GM23248 (cell line): ENCODE data around the gene MROH7. TPM values are rescaled to one million over a fixed set of nuclear protein-coding genes. Genes with fewer than 3 reads are reported as not detected.

ENCODE experiments used
- DNase-seq: peaks from one replicate; pipeline ENCODE4 v3.0.0-alpha.2; 2015
- H2AFZ ChIP-seq: fragments of 200-600 bp; sonication (generic); 2 replicates; pipeline ENCODE4 v1.6.1; 2016; ENCODE audit warnings: antibody characterized with exemption
- H3F3A ChIP-seq: fragments of 200-600 bp; sonication (generic); 2 replicates; pipeline ENCODE4 v1.6.1; 2016; ENCODE audit warnings: mild to moderate bottlenecking, antibody characterized with exemption, mixed run types; ENCODE audit not compliant: insufficient read depth
- H3K27ac ChIP-seq: fragments of 200-600 bp; sonication (generic); 2 replicates; pipeline ENCODE4 v1.5.1; 2016; ENCODE audit warnings: mild to moderate bottlenecking
- H3K27me3 ChIP-seq: fragments of 200-600 bp; sonication (generic); replicated peaks from 2 replicates; pipeline ENCODE4 v1.6.1; 2016; ENCODE audit warnings: mild to moderate bottlenecking; ENCODE audit not compliant: insufficient read depth
- H3K36me3 ChIP-seq: fragments of 200-600 bp; sonication (generic); 2 replicates; pipeline ENCODE4 v1.6.1; 2016; ENCODE audit warnings: low read depth, mild to moderate bottlenecking
- H3K4me1 ChIP-seq: fragments of 200-600 bp; sonication (generic); 2 replicates; pipeline ENCODE4 v1.6.1; 2016; ENCODE audit warnings: mild to moderate bottlenecking; ENCODE audit not compliant: insufficient read depth
- H3K4me2 ChIP-seq: fragments of 200-600 bp; sonication (generic); one replicate; pipeline ENCODE4 v1.6.1; 2016; ENCODE audit warnings: mild to moderate bottlenecking; ENCODE audit not compliant: unreplicated experiment
- H3K4me3 ChIP-seq: fragments of 200-600 bp; sonication (generic); 2 replicates; pipeline ENCODE4 v1.5.1; 2016; ENCODE audit warnings: mild to moderate bottlenecking
- H3K79me2 ChIP-seq: fragments of 200-600 bp; sonication (generic); 2 replicates; pipeline ENCODE4 v1.6.1; 2016; ENCODE audit warnings: mild to moderate bottlenecking; ENCODE audit not compliant: insufficient read depth
- H3K9ac ChIP-seq: fragments of 200-600 bp; sonication (generic); 2 replicates; pipeline ENCODE4 v1.6.1; 2016; ENCODE audit warnings: mild to moderate bottlenecking
- H3K9me2 ChIP-seq: fragments of 200-600 bp; sonication (generic); 2 replicates; pipeline ENCODE4 v1.6.1; 2016; ENCODE audit warnings: mixed run types, mild to moderate bottlenecking, moderate library complexity; ENCODE audit not compliant: insufficient read depth
- H3K9me3 ChIP-seq: fragments of 200-600 bp; sonication (generic); one replicate; pipeline ENCODE4 v1.6.1; 2017; ENCODE audit warnings: low read depth
- H4K20me1 ChIP-seq: fragments of 200-600 bp; sonication (generic); 2 replicates; pipeline ENCODE4 v1.6.0; 2016; ENCODE audit not compliant: insufficient read depth
- EZH2 ChIP-seq: fragments of 200-600 bp; sonication (generic); IDR thresholded peaks from 2 replicates; pipeline ENCODE4 v1.6.1; 2018; ENCODE audit warnings: antibody characterized with exemption, mild to moderate bottlenecking; ENCODE audit not compliant: insufficient read depth, poor library complexity, severe bottlenecking
- EZH2phosphoT487 ChIP-seq: fragments of 200-600 bp; sonication (generic); IDR thresholded peaks from 2 replicates; pipeline ENCODE4 v1.6.1; 2018; ENCODE audit warnings: antibody characterized with exemption, moderate library complexity, mild to moderate bottlenecking, low read depth; ENCODE audit not compliant: insufficient read depth
- WGBS, 2 experiments: methylation state at CpG; one replicate each; pipeline ENCODE4 v1.1.6; 2015 to 2017; ENCODE audit warnings: low lambda C conversion rate in 2 of 2, low coverage in 1 of 2; ENCODE audit errors: missing lambda C conversion rate in 2 of 2; 5-methylcytosine and 5-hydroxymethylcytosine counted together
- in situ Hi-C: fragments of 300-500 bp; cut with MboI; formaldehyde crosslinking; loops from 2 replicates; pipeline ENCODE4 v1.15.0; 2020
- polyA plus RNA-seq: library from polyadenylated mRNA; unstranded; fragments of >200 nt; fragmentation: Nextera tagmentation; extraction: Ambion mirVana; gene quantifications from 2 replicates; pipeline ENCODE4 v1.2.1, GENCODE V29; 2016
- total RNA-seq: library from RNA; depleted of rRNA; stranded (reverse); fragments of >200 nt; shearing (Covaris generic); gene quantifications from 2 replicates; pipeline ENCODE4 v1.2.3, GENCODE V29; 2014

Gene MROH7
- total and polyA plus RNA-seq, 2 experiments from 2014 or later = 0.13 to 0.65 TPM

- Histone ChIP-seq H3K9me3 (no peaks in the 10 kb centered on the region), H3K4me3 (no peak overlapping the region), H3K79me2 (no peaks in the 10 kb centered on the region), H3K27me3 (peaks cover 2% of the 10 kb centered on the region; the same call in 1 of the 2 replicates), H2AFZ (no peak overlapping the region), H3K4me1 (no peaks in the 10 kb centered on the region), H3F3A (no peaks in the 10 kb centered on the region), H3K4me2 (no peak overlapping the region), H3K27ac (no peak overlapping the region), H3K9ac (no peak overlapping the region), H4K20me1 (no peaks in the 10 kb centered on the region), H3K36me3 (no peaks in the 10 kb centered on the region), H3K9me2 (no peaks in the 10 kb centered on the region)
- in situ Hi-C loops = no loop called here
- no peak for DNase-seq
- TF ChIP-seq EZH2 (no peak), EZH2phosphoT487 (no peak)
- WGBS, 2 experiments = 68 to 69% methylated on average over 11 of the region's 11 CpGs
Measured at GRCh38 chr1:54701996-54702395, 60.4 kb downstream of the MROH7 start.

- 82 to 87% methylated on average over 10 of the region's 10 CpGs for WGBS, 2 experiments
- Histone ChIP-seq H2AFZ (no peak overlapping the region), H3K36me3 (no peaks in the 10 kb centered on the region), H3K79me2 (no peaks in the 10 kb centered on the region), H4K20me1 (no peaks in the 10 kb centered on the region), H3K4me2 (no peak overlapping the region), H3F3A (no peaks in the 10 kb centered on the region), H3K9me3 (no peaks in the 10 kb centered on the region), H3K27me3 (peaks cover 2% of the 10 kb centered on the region; the same call in 1 of the 2 replicates), H3K9me2 (no peaks in the 10 kb centered on the region), H3K4me3 (no peak overlapping the region), H3K27ac (no peak overlapping the region), H3K4me1 (no peaks in the 10 kb centered on the region), H3K9ac (no peak overlapping the region)
- no peak for DNase-seq
- in situ Hi-C loops = no loop called here
- TF ChIP-seq EZH2 (no peak), EZH2phosphoT487 (no peak)
Measured at GRCh38 chr1:54703471-54703870, 61.9 kb downstream of the MROH7 start.

- no peaks in the 10 kb centered on the region for H3K4me1 ChIP-seq
- no peak overlapping the region for H3K4me3 ChIP-seq
- no peaks in the 10 kb centered on the region for H3K9me2 ChIP-seq
- H3K27ac ChIP-seq = no peak overlapping the region
- H3K9me3 ChIP-seq = no peaks in the 10 kb centered on the region
- no peaks in the 10 kb centered on the region for H3K79me2 ChIP-seq
- TF ChIP-seq EZH2phosphoT487 = no peak
- no peak for TF ChIP-seq EZH2
- no peak overlapping the region for H3K9ac ChIP-seq
- DNase-seq = peak; percentile 24
- no peak overlapping the region for H2AFZ ChIP-seq
- H3K4me2 ChIP-seq = no peak overlapping the region
- H4K20me1 ChIP-seq = no peaks in the 10 kb centered on the region
- peaks cover 2% of the 10 kb centered on the region; the same call in 1 of the 2 replicates for H3K27me3 ChIP-seq
- 75 to 80% methylated on average over 2 of the region's 2 CpGs for WGBS, 2 experiments
- in situ Hi-C loops = no loop called here
- no peaks in the 10 kb centered on the region for H3K36me3 ChIP-seq
- no peaks in the 10 kb centered on the region for H3F3A ChIP-seq
Measured at GRCh38 chr1:54705153-54705552, 63.6 kb downstream of the MROH7 start.

- Histone ChIP-seq H3K4me2 (no peak overlapping the region), H3F3A (no peaks in the 10 kb centered on the region), H3K9me3 (no peaks in the 10 kb centered on the region), H3K27me3 (peaks cover 2% of the 10 kb centered on the region; the same call in 1 of the 2 replicates), H3K79me2 (no peaks in the 10 kb centered on the region), H3K4me3 (no peak overlapping the region), H4K20me1 (no peaks in the 10 kb centered on the region), H3K9me2 (no peaks in the 10 kb centered on the region), H3K9ac (no peak overlapping the region), H3K36me3 (no peaks in the 10 kb centered on the region), H3K4me1 (no peaks in the 10 kb centered on the region), H2AFZ (no peak overlapping the region), H3K27ac (no peak overlapping the region)
- WGBS, 2 experiments = 58 to 68% methylated on average over 4 of the region's 4 CpGs
- no peak for DNase-seq
- in situ Hi-C loops = no loop called here
- TF ChIP-seq EZH2phosphoT487 (no peak), EZH2 (no peak)
Measured at GRCh38 chr1:54706419-54706818, 64.8 kb downstream of the MROH7 start.

DNA sequence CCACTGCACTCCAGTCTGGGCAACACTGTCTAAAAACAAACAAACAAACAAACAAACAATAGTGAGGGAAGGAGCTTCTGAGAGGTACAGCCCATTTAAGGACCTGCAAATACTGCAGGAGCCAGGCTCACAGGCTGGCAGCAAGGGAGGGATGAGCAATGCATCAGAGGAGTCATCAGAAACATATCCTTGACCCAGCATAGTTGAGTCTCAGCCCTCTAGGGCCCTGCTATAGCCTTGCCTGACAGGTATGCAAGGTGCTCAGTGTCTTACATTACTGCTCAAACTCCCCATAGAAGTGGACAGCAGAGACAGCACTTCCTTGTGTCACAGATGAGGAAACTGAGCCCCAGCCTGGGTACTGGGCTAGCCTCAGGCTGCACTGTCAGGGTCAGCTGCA is 66.8 kb downstream of the MROH7 start:
- no peaks in the 10 kb centered on the region for H3K9me2 ChIP-seq
- in situ Hi-C loops = no loop called here
- no peak for TF ChIP-seq EZH2phosphoT487
- TF ChIP-seq EZH2 = no peak

More for the DNA sequence above, 66.8 kb downstream of the MROH7 start:
- no peaks in the 10 kb centered on the region for H3F3A ChIP-seq
- DNase-seq = peak; percentile 8
- no peaks in the 10 kb centered on the region for H4K20me1 ChIP-seq
- H3K9ac ChIP-seq = no peak overlapping the region
- no peak overlapping the region for H3K27ac ChIP-seq
- H3K4me1 ChIP-seq = no peaks in the 10 kb centered on the region
- H3K27me3 ChIP-seq = no peaks in the 10 kb centered on the region; the same call in 1 of the 2 replicates
- no peaks in the 10 kb centered on the region for H3K79me2 ChIP-seq
- H3K4me2 ChIP-seq = no peak overlapping the region
- H3K9me3 ChIP-seq = no peaks in the 10 kb centered on the region
- no peak overlapping the region for H3K4me3 ChIP-seq
- no peaks in the 10 kb centered on the region for H3K36me3 ChIP-seq
- no peak overlapping the region for H2AFZ ChIP-seq
